SK-N-SH (cell line): ENCODE data around the gene STON1. TPM values are rescaled to one million over a fixed set of nuclear protein-coding genes. Genes with fewer than 3 reads are reported as not detected.

Experiments used
- CTCF ChIA-PET: fragments of 300-600, 350-600 bp; formaldehyde crosslinking; extraction: SDS; loops from one replicate; lab custom pipeline; 2021; lab: Yijun Ruan, JAX
- POLR2A ChIA-PET: fragments of 350-600 bp; sonication (Branson Sonifier 250); formaldehyde crosslinking; extraction: SDS; loops from one replicate; lab custom pipeline; 2020; ENCODE audit warnings: antibody characterized with exemption, inconsistent platforms; lab: Yijun Ruan, JAX
- DNase-seq: peaks from one replicate; pipeline ENCODE4 v3.0.0; 2012
- H2AFZ ChIP-seq: fragments of 200-600 bp; sonication (generic); 2 replicates; pipeline ENCODE4 v1.8.1; 2016; ENCODE audit warnings: antibody characterized with exemption, mild to moderate bottlenecking, low read depth
- H3F3A ChIP-seq: fragments of 200-600 bp; sonication (generic); replicated peaks from 2 replicates; pipeline ENCODE3; 2016; ENCODE audit warnings: antibody characterized with exemption, mild to moderate bottlenecking; ENCODE audit not compliant: insufficient read depth
- H3K27ac ChIP-seq, 2 experiments: fragments of 200-500 bp in 1 of 2; fragments of 200-600 bp in 1 of 2; sonication (Bioruptor generic) in 1 of 2; sonication (generic), shearing (Covaris generic) in 1 of 2; 2 replicates each; pipeline versions ENCODE4 v1.5.1 to v1.6.1; 2014 to 2016; ENCODE audit warnings: low read depth in 2 of 2, inconsistent platforms in 1 of 2, low read length in 1 of 2, mild to moderate bottlenecking in 1 of 2, mixed read lengths in 1 of 2
- H3K27me3 ChIP-seq: fragments of 200-600 bp; sonication (generic), shearing (Covaris generic); 2 replicates; pipeline ENCODE4 v1.6.1; 2016; ENCODE audit warnings: mixed run types; ENCODE audit not compliant: insufficient read depth
- H3K36me3 ChIP-seq, 2 experiments: fragments of 200-500 bp in 1 of 2; fragments of 200-600 bp in 1 of 2; sonication (Bioruptor generic) in 1 of 2; sonication (generic) in 1 of 2; replicated peaks in 1 of 2; 2 replicates each; pipeline versions ENCODE3 to v1.5.1; 2014 to 2016; ENCODE audit warnings: low read length in 1 of 2, mild to moderate bottlenecking in 1 of 2; ENCODE audit not compliant: insufficient read depth in 2 of 2, control insufficient read depth in 1 of 2
- H3K4me1 ChIP-seq, 2 experiments: fragments of 200-500 bp in 1 of 2; fragments of 200-600 bp in 1 of 2; sonication (Bioruptor generic) in 1 of 2; sonication (generic), shearing (Covaris generic) in 1 of 2; 2 replicates each; pipeline versions ENCODE4 v1.5.1 to v1.6.1; 2014 to 2016; ENCODE audit warnings: low read depth in 1 of 2, low read length in 1 of 2, mixed run types in 1 of 2; ENCODE audit not compliant: insufficient read depth in 2 of 2, control insufficient read depth in 1 of 2
- H3K4me2 ChIP-seq: fragments of 200-600 bp; sonication (generic), shearing (Covaris generic); 2 replicates; pipeline ENCODE4 v1.6.1; 2017; ENCODE audit warnings: mixed run types
- H3K4me3 ChIP-seq, 2 experiments: fragments of 200-500 bp in 1 of 2; fragments of 200-600 bp in 1 of 2; sonication (Bioruptor generic) in 1 of 2; sonication (generic), shearing (Covaris generic) in 1 of 2; 2 replicates each; pipeline versions ENCODE4 v1.5.1 to v1.8.1; 2014 to 2016; ENCODE audit warnings: low read depth in 2 of 2, inconsistent platforms in 1 of 2, low read length in 1 of 2, mild to moderate bottlenecking in 1 of 2, mixed read lengths in 1 of 2, moderate library complexity in 1 of 2
- H3K79me2 ChIP-seq: fragments of 200-600 bp; sonication (generic); 2 replicates; pipeline ENCODE4 v1.8.1; 2017; ENCODE audit warnings: mild to moderate bottlenecking; ENCODE audit not compliant: insufficient read depth
- H3K9ac ChIP-seq: fragments of 200-600 bp; sonication (generic); 2 replicates; pipeline ENCODE4 v1.6.1; 2017; ENCODE audit warnings: mixed run types
- H3K9me2 ChIP-seq: fragments of 200-600 bp; sonication (generic); 2 replicates; pipeline ENCODE4 v1.6.1; 2017; ENCODE audit warnings: mixed run types
- H3K9me3 ChIP-seq: fragments of 200-600 bp; sonication (generic); 2 replicates; pipeline ENCODE4 v1.6.1; 2017; ENCODE audit warnings: mixed run types, mild to moderate bottlenecking, moderate library complexity
- H4K20me1 ChIP-seq: fragments of 200-600 bp; sonication (generic); 2 replicates; pipeline ENCODE4 v1.6.1; 2017; ENCODE audit warnings: mild to moderate bottlenecking, mixed run types; ENCODE audit not compliant: insufficient read depth
- CHD2 ChIP-seq: fragments of 150-350 bp; IDR thresholded peaks from 2 replicates; pipeline ENCODE4 v1.6.1; 2018; ENCODE audit warnings: low read length; ENCODE audit not compliant: partially characterized antibody
- ELF1 ChIP-seq: IDR thresholded peaks from 2 replicates; pipeline ENCODE4 v1.4.0; 2012
- GATA2 ChIP-seq: sonication (generic); formaldehyde crosslinking; IDR thresholded peaks from 2 replicates; pipeline ENCODE4 v1.5.0; 2020; ENCODE audit warnings: mild to moderate bottlenecking, missing genetic modification reagents
- IRF3 ChIP-seq: fragments of 150-350 bp; IDR thresholded peaks from 2 replicates; pipeline ENCODE4 v1.6.1; 2016; ENCODE audit warnings: mild to moderate bottlenecking, low read depth, low read length
- NRF1 ChIP-seq: IDR thresholded peaks from 2 replicates; pipeline ENCODE4 v1.6.1; 2012; ENCODE audit warnings: low read depth, mild to moderate bottlenecking, low read length
- PBX3 ChIP-seq: IDR thresholded peaks from 2 replicates; pipeline ENCODE4; 2012
- REST ChIP-seq: IDR thresholded peaks from 2 replicates; pipeline ENCODE4 v1.6.1; 2012; ENCODE audit warnings: mild to moderate bottlenecking, low read depth, low read length, moderate library complexity
- TAF1 ChIP-seq: IDR thresholded peaks from 2 replicates; pipeline ENCODE4 v1.6.1; 2012; ENCODE audit warnings: low read depth, mild to moderate bottlenecking, low read length, moderate library complexity, borderline replicate concordance
- TCF12 ChIP-seq: IDR thresholded peaks from 2 replicates; pipeline ENCODE4 v1.4.0; 2012
- USF2 ChIP-seq: fragments of 150-350 bp; IDR thresholded peaks from 2 replicates; pipeline ENCODE4 v1.6.1; 2017; ENCODE audit warnings: antibody characterized with exemption, low read length, low read depth, borderline replicate concordance
- WGBS: methylation state at CpG from one replicate; pipeline ENCODE4 v1.1.6; 2017; ENCODE audit warnings: low lambda C conversion rate; 5-methylcytosine and 5-hydroxymethylcytosine counted together
- polyA plus RNA-seq, 3 experiments: library from polyadenylated mRNA; depleted of rRNA; stranded (reverse); fragments of >200 nt; gene quantifications; 2 replicates each; pipeline ENCODE4 v1.2.3, GENCODE V29; 2012

The STON1 gene
- polyA plus RNA-seq, 1 of the 3 experiments (the other 2 are of a cell fraction), result 4.2 TPM

GRCh38 chr2:48508461-48509124, 21.4 kb upstream of the STON1 start (continued):
- no peak; the same call in 1 of the 2 replicates for TF ChIP-seq TAF1
- no peak for TF ChIP-seq IRF3
- no peak for TF ChIP-seq NRF1
- no peak for TF ChIP-seq USF2
- peak; percentile 55; the same call in 1 of the 2 replicates for TF ChIP-seq REST
- TF ChIP-seq ELF1, result no peak
- no peak for TF ChIP-seq GATA2 (CRISPR knock-in tag)
- TF ChIP-seq, all 33 proteins: peak for 9

GRCh38 chr2:48510329-48510728, 19.6 kb upstream of the STON1 start:
- peaks cover 16% of the 10 kb centered on the region for H3F3A ChIP-seq
- H3K4me1 ChIP-seq, result peaks cover 8 to 28% of the 10 kb centered on the region in 2 experiments
- H3K9me2 ChIP-seq, result no peaks in the 10 kb centered on the region
- H3K9me3 ChIP-seq, result no peaks in the 10 kb centered on the region
- H3K27me3 ChIP-seq, result no peaks in the 10 kb centered on the region
- peak overlapping the region; percentile 32; the same call in 1 of the 2 replicates for H3K4me2 ChIP-seq
- TF ChIP-seq CHD2 (no peak), TCF12 (peak; percentile 57; the same call in 1 of the 2 replicates), PBX3 (peak; percentile 3; the same call in 1 of the 2 replicates)
- 53% methylated on average over 3 of the region's 3 CpGs for WGBS
- POLR2A ChIA-PET, result no interaction called here
- no peaks in the 10 kb centered on the region for H3K79me2 ChIP-seq
- DNase-seq, result peak; percentile 23
- H3K4me3 ChIP-seq, result no peak overlapping the region
- peak overlapping the region; percentile 34 for H3K9ac ChIP-seq
- peak overlapping the region; percentile 78 to 85 for H3K27ac ChIP-seq
- CTCF ChIA-PET, result interaction anchor here (1.1 kb wide), 1 partner anchor 78 kb away, joined by 3 read pairs; no protein-coding TSS in a partner anchor
- peaks cover 6 to 11% of the 10 kb centered on the region in 2 experiments for H3K36me3 ChIP-seq
- H2AFZ ChIP-seq, result no peak overlapping the region; the same call in 1 of the 2 replicates
- H4K20me1 ChIP-seq, result no peaks in the 10 kb centered on the region
